G401.6 (cell line): ENCODE results near the gene KNOP1.

Source experiments
- FAIRE-seq: peaks from 2 replicates; lab custom pipeline; 2012; peaks lifted over from hg19 to GRCh38; lab: Jason Lieb, UNC

Gene KNOP1

GRCh38 chr16:19717741-19718623 lies at the start of gene KNOP1, which contains the start of gene IQCK:
TSS of gene KNOP1 (minus strand) at chr16:19718227. CDS start at chr16:19715035, 3,192 bp downstream.
TSS of gene IQCK (plus strand) at chr16:19718271. CDS start at chr16:19718307, 36 bp downstream.
- no peak for FAIRE-seq

GRCh38 chr16:19767497-19767896 lies 49.5 kb upstream of the KNOP1 start:
- no peak for FAIRE-seq

GRCh38 chr16:19766988-19767387 lies 49.0 kb upstream of the KNOP1 start:
- no peak for FAIRE-seq

GRCh38 chr16:19766554-19766884 lies 48.5 kb upstream of the KNOP1 start:
- no peak for FAIRE-seq

GRCh38 chr16:19765860-19766553 lies 48.0 kb upstream of the KNOP1 start:
- FAIRE-seq: no peak

- FAIRE-seq: no peak
Measured at GRCh38 chr16:19760356-19761060, 42.5 kb upstream of the KNOP1 start.

- no peak for FAIRE-seq
Measured at GRCh38 chr16:19757762-19758595, 40.0 kb upstream of the KNOP1 start.

- FAIRE-seq: no peak
Measured at GRCh38 chr16:19757026-19757425, 39.0 kb upstream of the KNOP1 start.

- no peak for FAIRE-seq
Measured at GRCh38 chr16:19755268-19755667, 37.2 kb upstream of the KNOP1 start.

GRCh38 chr16:19754644-19755036 lies 36.6 kb upstream of the KNOP1 start:
- FAIRE-seq: no peak

- no peak for FAIRE-seq
Measured at GRCh38 chr16:19753815-19754643, 36.0 kb upstream of the KNOP1 start.

- no peak for FAIRE-seq
Measured at GRCh38 chr16:19751478-19752385, 33.7 kb upstream of the KNOP1 start.

- no peak for FAIRE-seq
Measured at GRCh38 chr16:19749571-19750080, 31.6 kb upstream of the KNOP1 start.

GRCh38 chr16:19748389-19749168 lies 30.6 kb upstream of the KNOP1 start:
- no peak for FAIRE-seq

GRCh38 chr16:19746561-19746960 lies 28.5 kb upstream of the KNOP1 start:
- no peak for FAIRE-seq

GRCh38 chr16:19745286-19746010 lies 27.4 kb upstream of the KNOP1 start:
- no peak for FAIRE-seq

- FAIRE-seq: no peak
Measured at GRCh38 chr16:19744670-19745069, 26.6 kb upstream of the KNOP1 start.

- no peak for FAIRE-seq
Measured at GRCh38 chr16:19743816-19744159, 25.8 kb upstream of the KNOP1 start.
